HepG2 (cell line): Measurements from ENCODE around the gene RAB40C. TPM values are rescaled to one million over a fixed set of nuclear protein-coding genes. Genes with fewer than 3 reads are reported as not detected.

Experiments used
- ATM ChIP-seq: fragments of 450-650 bp; IDR thresholded peaks from 2 replicates; pipeline ENCODE4 v1.7.1; 2017; ENCODE audit warnings: mild to moderate bottlenecking, borderline replicate concordance
- CEBPB ChIP-seq: IDR thresholded peaks from 2 replicates; pipeline ENCODE4 v1.6.1; 2011; ENCODE audit warnings: low read depth, low read length, improper control_type of control experiment, borderline replicate concordance
- CREB3 ChIP-seq: sonication (generic); formaldehyde crosslinking; IDR thresholded peaks from 2 replicates; pipeline ENCODE4 v1.5.0; 2020; ENCODE audit warnings: missing genetic modification reagents
- DNMT3B ChIP-seq: conservative IDR thresholded peaks from 2 replicates; pipeline ENCODE4 v1.6.1; 2016; ENCODE audit warnings: missing biosample characterization, control low read depth
- FOXA3 ChIP-seq: IDR thresholded peaks from 2 replicates; pipeline ENCODE4 v1.6.1; 2016; ENCODE audit warnings: missing genetic modification reagents, missing compliant biosample characterization
- GABPB1 ChIP-seq: IDR thresholded peaks from 2 replicates; pipeline ENCODE4 v1.6.1; 2016; ENCODE audit warnings: mild to moderate bottlenecking, missing genetic modification reagents, moderate library complexity, missing compliant biosample characterization
- GATA4 ChIP-seq: sonication (generic); IDR thresholded peaks from 2 replicates; pipeline ENCODE4 v1.6.1; 2016; ENCODE audit warnings: antibody characterized with exemption, low read depth, borderline replicate concordance
- HNRNPUL1 ChIP-seq: fragments of 200-400 bp; formaldehyde crosslinking; IDR thresholded peaks from 2 replicates; pipeline ENCODE4 v1.6.1; 2017; ENCODE audit warnings: low read depth, mild to moderate bottlenecking, low read length, moderate library complexity
- IRF9 ChIP-seq: sonication (generic); formaldehyde crosslinking; IDR thresholded peaks from 2 replicates; pipeline ENCODE4 v1.8.0; 2022; ENCODE audit warnings: missing genetic modification reagents, mild to moderate bottlenecking, borderline replicate concordance
- JUND ChIP-seq: sonication (generic); formaldehyde crosslinking; IDR thresholded peaks from 2 replicates; pipeline ENCODE4 v1.8.0; 2022; ENCODE audit warnings: mild to moderate bottlenecking, missing genetic modification reagents
- MXD4 ChIP-seq: IDR thresholded peaks from 2 replicates; pipeline ENCODE4 v1.6.1; 2016; ENCODE audit warnings: mild to moderate bottlenecking, missing biosample characterization, missing genetic modification reagents
- MYNN ChIP-seq: sonication (generic); formaldehyde crosslinking; IDR thresholded peaks from 2 replicates; pipeline ENCODE4 v1.4.0; 2020; ENCODE audit warnings: mild to moderate bottlenecking, low read depth, missing genetic modification reagents
- MZF1 ChIP-seq: sonication (generic); formaldehyde crosslinking; IDR thresholded peaks from 2 replicates; pipeline ENCODE4 v1.8.1; 2023; ENCODE audit warnings: mild to moderate bottlenecking, missing genetic modification reagents, borderline replicate concordance
- NFKBIZ ChIP-seq: IDR thresholded peaks from 2 replicates; pipeline ENCODE4 v1.6.1; 2018; ENCODE audit warnings: missing genetic modification reagents, missing compliant biosample characterization
- TAF15 ChIP-seq: fragments of 200-400 bp; formaldehyde crosslinking; IDR thresholded peaks from one replicate; pipeline ENCODE4 v1.6.1; 2018; ENCODE audit warnings: mild to moderate bottlenecking, low read depth, low read length; ENCODE audit not compliant: poor library complexity, severe bottlenecking
- TBX3 ChIP-seq: fragments of 450-650 bp; IDR thresholded peaks from 2 replicates; pipeline ENCODE4 v1.6.1; 2017; ENCODE audit warnings: antibody characterized with exemption, mild to moderate bottlenecking, inconsistent platforms, borderline replicate concordance
- ZBTB34 ChIP-seq: sonication (generic); formaldehyde crosslinking; IDR thresholded peaks from 2 replicates; pipeline ENCODE4 v1.8.0; 2022; ENCODE audit warnings: mild to moderate bottlenecking, missing genetic modification reagents
- ZNF230 ChIP-seq: sonication (generic); formaldehyde crosslinking; IDR thresholded peaks from 2 replicates; pipeline ENCODE4 v1.4.0; 2020; ENCODE audit warnings: mild to moderate bottlenecking, missing genetic modification reagents
- ZNF468 ChIP-seq: sonication (generic); formaldehyde crosslinking; IDR thresholded peaks from 2 replicates; pipeline ENCODE4 v1.8.0; 2022; ENCODE audit warnings: mild to moderate bottlenecking, moderate library complexity, missing genetic modification reagents
- ZNF567 ChIP-seq: sonication (generic); formaldehyde crosslinking; IDR thresholded peaks from 2 replicates; pipeline ENCODE4 v1.8.1; 2023; ENCODE audit warnings: mild to moderate bottlenecking, missing genetic modification reagents, borderline replicate concordance
- ZNF570 ChIP-seq: sonication (generic); formaldehyde crosslinking; IDR thresholded peaks from 2 replicates; pipeline ENCODE4 v1.4.0; 2020; ENCODE audit warnings: mild to moderate bottlenecking, missing genetic modification reagents, borderline replicate concordance
- ZNF691 ChIP-seq: sonication (generic); formaldehyde crosslinking; IDR thresholded peaks from 2 replicates; pipeline ENCODE4 v1.4.0; 2020; ENCODE audit warnings: missing genetic modification reagents, low read depth, mild to moderate bottlenecking, borderline replicate concordance
- ZNF800 ChIP-seq: sonication (generic); formaldehyde crosslinking; IDR thresholded peaks from 2 replicates; pipeline ENCODE4 v1.4.0; 2020; ENCODE audit warnings: missing genetic modification reagents
- ZSCAN31 ChIP-seq: sonication (generic); formaldehyde crosslinking; IDR thresholded peaks from 2 replicates; pipeline ENCODE4 v1.5.0; 2020; ENCODE audit warnings: low read depth, mild to moderate bottlenecking, missing genetic modification reagents
- polyA plus RNA-seq, 8 experiments: library from polyadenylated mRNA; depleted of rRNA in 3 of 8; stranded (reverse) in 7 of 8; unstranded in 1 of 8; fragments of >200 nt; fragmentation: Illumina TruSeq in 4 of 8; extraction: Trizol in 4 of 8; gene quantifications; 2 replicates each; pipeline versions ENCODE4 v1.2.1 to v1.2.3, GENCODE V29; 2011 to 2016; ENCODE audit warnings: low read depth in 4 of 8, missing spikeins in 1 of 8, mixed read lengths in 1 of 8; ENCODE audit not compliant: insufficient read depth in 1 of 8
- total RNA-seq, 5 experiments: library from RNA; depleted of rRNA; stranded (reverse); fragments of >200 nt; fragmentation: Illumina TruSeq; extraction: Trizol; gene quantifications; 2 replicates each; pipeline ENCODE4 v1.2.3, GENCODE V29; 2016; ENCODE audit warnings: low read depth in 1 of 5

Gene RAB40C
- total and polyA plus RNA-seq, 2 of the 13 experiments (the other 11 are each of a cell fraction or from before 2014, with no cell fraction given) = 7.7 to 11.5 TPM

GRCh38 chr16:610513-611381 lies 20.9 kb downstream of the RAB40C start (continued):
- TF ChIP-seq ZNF567 (CRISPR knock-in tag) = no peak
- no peak for TF ChIP-seq NFKBIZ (CRISPR knock-in tag)
- no peak for TF ChIP-seq ZNF570 (CRISPR knock-in tag)
- TF ChIP-seq ZSCAN31 (CRISPR knock-in tag) = 0 out of 2 replicates have a peak, but pooled peaks have one; percentile 6
- TF ChIP-seq IRF9 (CRISPR knock-in tag) = no peak
- TF ChIP-seq FOXA3 (CRISPR knock-in tag) = 0 out of 2 replicates have a peak, but pooled peaks have one; percentile 18
- TF ChIP-seq MZF1 (CRISPR knock-in tag) = no peak
- TF ChIP-seq ZNF468 = no peak
- no peak for TF ChIP-seq HNRNPUL1
- TF ChIP-seq ATM = no peak
- no peak for TF ChIP-seq ZNF800
- TF ChIP-seq MXD4 (CRISPR knock-in tag) = no peak
- no peak for TF ChIP-seq DNMT3B (CRISPR knock-in tag)
- TF ChIP-seq ZNF691 (CRISPR knock-in tag) = no peak; the same call in 1 of the 2 replicates
- TF ChIP-seq CREB3 (CRISPR knock-in tag) = no peak
- TF ChIP-seq TBX3 = no peak
- TF ChIP-seq TAF15 = no peak
- TF ChIP-seq MYNN (CRISPR knock-in tag) = no peak
- TF ChIP-seq JUND (CRISPR knock-in tag) = no peak
- no peak for TF ChIP-seq CEBPB
- TF ChIP-seq GABPB1 (CRISPR knock-in tag) = peak; percentile 60
- no peak for TF ChIP-seq GATA4
- no peak for TF ChIP-seq ZNF230 (CRISPR knock-in tag)
- no peak for TF ChIP-seq ZBTB34 (CRISPR knock-in tag)
